PFSK-1 (cell line): Measurements from ENCODE around the gene OR2A14. TPM values are rescaled to one million over a fixed set of nuclear protein-coding genes. Genes with fewer than 3 reads are reported as not detected.

Experiments
- FOXP2 ChIP-seq: optimal IDR thresholded peaks from 2 replicates; pipeline ENCODE3; 2011; ENCODE audit warnings: borderline replicate concordance, control low read depth, inconsistent platforms; ENCODE audit not compliant: insufficient read depth; ENCODE audit errors: extremely low read length, extremely low read depth
- POLR2AphosphoS5 ChIP-seq: IDR thresholded peaks from 2 replicates; pipeline ENCODE4 v1.6.1; 2012; ENCODE audit warnings: low read depth, mild to moderate bottlenecking, control low read depth, low read length, moderate library complexity
- REST ChIP-seq, 2 experiments: IDR thresholded peaks; 2 replicates each; pipeline versions ENCODE4 v1.6.1 to v1.8.0; 2011 to 2012; ENCODE audit warnings: low read depth in 2 of 2, low read length in 2 of 2, control low read depth in 1 of 2, inconsistent platforms in 1 of 2, mild to moderate bottlenecking in 1 of 2, moderate library complexity in 1 of 2; ENCODE audit not compliant: insufficient read depth in 1 of 2
- SIN3A ChIP-seq: IDR thresholded peaks from 2 replicates; pipeline ENCODE4 v1.6.1; 2012; ENCODE audit warnings: mild to moderate bottlenecking, low read length, moderate library complexity, borderline replicate concordance; ENCODE audit not compliant: insufficient read depth
- TAF1 ChIP-seq: IDR thresholded peaks from 2 replicates; pipeline ENCODE4 v1.6.1; 2012; ENCODE audit warnings: low read length, control low read depth, borderline replicate concordance; ENCODE audit not compliant: insufficient read depth
- polyA plus RNA-seq: library from polyadenylated mRNA; unstranded; fragments of >200 nt; gene quantifications from one replicate; pipeline ENCODE4 v1.2.1, GENCODE V29; 2012; ENCODE audit warnings: low read depth, missing spikeins; ENCODE audit not compliant: insufficient read length

Gene OR2A14
- polyA plus RNA-seq, result not detected

DNA sequence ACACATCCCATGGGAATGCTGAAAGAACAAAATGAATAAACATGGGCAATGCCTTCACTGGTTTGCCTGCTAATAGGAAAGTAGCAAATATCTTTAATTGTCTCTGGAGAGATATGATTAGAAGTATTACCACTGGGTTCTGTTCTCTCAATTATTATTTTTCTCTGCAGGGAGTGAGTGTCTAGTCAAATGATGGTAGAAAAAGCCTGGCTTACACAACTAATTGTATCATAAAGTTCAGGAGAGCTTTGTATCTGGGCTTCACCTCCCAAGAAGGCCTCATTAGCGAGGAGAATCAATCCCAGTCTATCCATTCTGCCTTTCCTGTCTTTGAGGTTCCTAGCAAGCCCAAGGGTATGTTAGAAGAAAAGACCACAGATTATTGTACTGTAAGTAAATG is at the start of gene OR2A14:
Gene OR2A14, plus strand, starts transcription at position 301 of the 400 bp plus-strand sequence. CDS start 5,937 bp downstream, outside the sequence.
- TF ChIP-seq FOXP2 (no peak), POLR2AphosphoS5 (no peak), TAF1 (no peak), REST (IDR thresholded peaks at IDR 0.05; ENCODE audit: insufficient read depth in 1 of 2, low read depth in 2 of 2, low read length in 2 of 2) (no peak), SIN3A (no peak)

DNA sequence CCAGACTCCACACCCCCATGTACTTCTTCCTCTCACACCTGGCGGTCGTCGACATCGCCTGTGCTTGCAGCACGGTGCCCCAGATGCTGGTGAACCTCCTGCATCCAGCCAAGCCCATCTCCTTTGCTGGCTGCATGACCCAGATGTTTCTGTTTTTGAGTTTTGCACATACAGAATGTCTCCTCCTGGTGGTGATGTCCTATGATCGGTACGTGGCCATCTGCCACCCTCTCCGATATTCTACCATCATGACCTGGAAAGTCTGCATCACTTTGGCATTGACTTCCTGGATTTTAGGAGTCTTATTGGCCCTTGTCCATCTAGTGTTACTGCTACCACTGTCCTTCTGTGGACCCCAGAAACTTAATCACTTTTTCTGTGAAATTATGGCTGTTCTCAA is 48.6 kb upstream of the OR2A14 start:
- TF ChIP-seq POLR2AphosphoS5 (no peak), SIN3A (no peak)

DNA sequence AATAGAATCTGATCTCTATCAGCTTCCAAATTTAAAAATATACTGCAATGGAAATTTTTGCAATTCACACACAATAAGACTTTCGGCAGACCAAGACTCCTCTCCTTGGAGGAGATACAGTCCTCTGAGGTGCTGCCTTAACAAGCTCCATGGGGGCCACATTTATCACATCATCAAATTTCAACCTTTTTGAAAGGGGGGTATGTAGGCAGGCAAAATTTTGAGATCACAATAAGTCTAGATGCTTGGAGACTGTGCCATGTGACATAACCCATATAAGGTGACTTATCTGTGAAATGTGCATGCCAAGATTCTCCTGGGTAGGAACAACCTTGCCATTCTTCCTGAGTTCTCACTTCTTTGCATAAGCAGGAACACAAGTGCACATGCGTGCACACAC is 37.0 kb upstream of the OR2A14 start, which contains the start of gene OR2A12:
Gene OR2A12, plus strand, starts transcription at position 301 of the 400 bp plus-strand sequence. CDS start 8,830 bp downstream, outside the sequence.
- no peak for TF ChIP-seq FOXP2
- no peak for TF ChIP-seq SIN3A

GRCh38 chr7:144086730-144087129 is 36.2 kb upstream of the OR2A14 start:
- TF ChIP-seq POLR2AphosphoS5, result no peak
- no peak for TF ChIP-seq FOXP2
- TF ChIP-seq TAF1, result no peak
- TF ChIP-seq SIN3A, result no peak
- no peak for TF ChIP-seq REST (IDR thresholded peaks at IDR 0.05; ENCODE audit: insufficient read depth in 1 of 2, low read depth in 2 of 2, low read length in 2 of 2)

GRCh38 chr7:144087230-144087629 is 35.7 kb upstream of the OR2A14 start:
- TF ChIP-seq SIN3A (no peak), REST (IDR thresholded peaks at IDR 0.05; ENCODE audit: insufficient read depth in 1 of 2, low read depth in 2 of 2, low read length in 2 of 2) (no peak), FOXP2 (no peak), TAF1 (no peak), POLR2AphosphoS5 (no peak)

- TF ChIP-seq FOXP2 (no peak), REST (IDR thresholded peaks at IDR 0.05; ENCODE audit: insufficient read depth in 1 of 2, low read depth in 2 of 2, low read length in 2 of 2) (no peak), SIN3A (no peak), TAF1 (no peak)
Measured at GRCh38 chr7:144090667-144091066, 32.3 kb upstream of the OR2A14 start.
